BE2C (cell line): ENCODE results near the gene SUCLG2.

Experiments used
- DNase-seq: peaks from one replicate; pipeline ENCODE4 v3.0.0-alpha.2; 2020
- H3K27me3 ChIP-seq: fragments of 250-450 bp; sonication (Bioruptor Pico); 2 replicates; pipeline ENCODE4 v1.5.1; 2020; ENCODE audit warnings: mild to moderate bottlenecking
- H3K36me3 ChIP-seq: fragments of 250-450 bp; sonication (Bioruptor Pico); 2 replicates; pipeline ENCODE4 v1.5.1; 2020; ENCODE audit warnings: mild to moderate bottlenecking
- H3K4me1 ChIP-seq: fragments of 250-450 bp; sonication (Bioruptor Pico); 2 replicates; pipeline ENCODE4 v1.5.1; 2020
- H3K4me3 ChIP-seq: 2 replicates; pipeline ENCODE4 v1.5.1; 2011; ENCODE audit warnings: low read depth, low read length
- H3K9me3 ChIP-seq: fragments of 250-450 bp; sonication (Bioruptor Pico); 2 replicates; pipeline ENCODE4 v1.5.1; 2020
- TF ChIP-seq, protein P1 (sequence below): IDR thresholded peaks from 2 replicates; pipeline ENCODE4 v1.5.1; 2012; ENCODE audit warnings: mild to moderate bottlenecking, low read depth, low read length

The SUCLG2 gene

DNA sequence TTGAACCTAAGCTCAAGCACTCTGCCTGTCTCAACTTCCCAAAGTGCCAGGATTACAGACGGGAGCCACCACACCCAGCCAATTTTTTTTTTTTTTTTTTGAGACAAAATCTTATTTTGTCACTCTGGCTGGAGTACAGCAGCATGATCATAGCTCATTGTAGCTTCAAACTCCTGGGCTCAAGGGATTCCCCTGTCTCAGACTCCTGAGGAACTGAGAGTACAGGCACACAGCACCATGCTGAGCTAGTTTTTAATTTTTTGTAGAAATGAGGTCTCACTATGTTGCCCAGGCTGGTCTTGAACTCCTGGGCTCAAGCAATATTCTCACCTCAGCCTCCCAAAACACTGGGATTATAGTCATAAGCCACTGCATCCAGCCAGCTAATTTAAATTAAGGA, 36.8 kb upstream of the SUCLG2 start:
- no peaks in the 10 kb centered on the region for H3K27me3 ChIP-seq
- H3K9me3 ChIP-seq, result no peaks in the 10 kb centered on the region
- H3K4me1 ChIP-seq, result no peaks in the 10 kb centered on the region
- no peak overlapping the region for H3K4me3 ChIP-seq
- DNase-seq, result no peak
- TF ChIP-seq, protein P1, sequence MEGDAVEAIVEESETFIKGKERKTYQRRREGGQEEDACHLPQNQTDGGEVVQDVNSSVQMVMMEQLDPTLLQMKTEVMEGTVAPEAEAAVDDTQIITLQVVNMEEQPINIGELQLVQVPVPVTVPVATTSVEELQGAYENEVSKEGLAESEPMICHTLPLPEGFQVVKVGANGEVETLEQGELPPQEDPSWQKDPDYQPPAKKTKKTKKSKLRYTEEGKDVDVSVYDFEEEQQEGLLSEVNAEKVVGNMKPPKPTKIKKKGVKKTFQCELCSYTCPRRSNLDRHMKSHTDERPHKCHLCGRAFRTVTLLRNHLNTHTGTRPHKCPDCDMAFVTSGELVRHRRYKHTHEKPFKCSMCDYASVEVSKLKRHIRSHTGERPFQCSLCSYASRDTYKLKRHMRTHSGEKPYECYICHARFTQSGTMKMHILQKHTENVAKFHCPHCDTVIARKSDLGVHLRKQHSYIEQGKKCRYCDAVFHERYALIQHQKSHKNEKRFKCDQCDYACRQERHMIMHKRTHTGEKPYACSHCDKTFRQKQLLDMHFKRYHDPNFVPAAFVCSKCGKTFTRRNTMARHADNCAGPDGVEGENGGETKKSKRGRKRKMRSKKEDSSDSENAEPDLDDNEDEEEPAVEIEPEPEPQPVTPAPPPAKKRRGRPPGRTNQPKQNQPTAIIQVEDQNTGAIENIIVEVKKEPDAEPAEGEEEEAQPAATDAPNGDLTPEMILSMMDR, result no peak
- H3K36me3 ChIP-seq, result no peaks in the 10 kb centered on the region

DNA sequence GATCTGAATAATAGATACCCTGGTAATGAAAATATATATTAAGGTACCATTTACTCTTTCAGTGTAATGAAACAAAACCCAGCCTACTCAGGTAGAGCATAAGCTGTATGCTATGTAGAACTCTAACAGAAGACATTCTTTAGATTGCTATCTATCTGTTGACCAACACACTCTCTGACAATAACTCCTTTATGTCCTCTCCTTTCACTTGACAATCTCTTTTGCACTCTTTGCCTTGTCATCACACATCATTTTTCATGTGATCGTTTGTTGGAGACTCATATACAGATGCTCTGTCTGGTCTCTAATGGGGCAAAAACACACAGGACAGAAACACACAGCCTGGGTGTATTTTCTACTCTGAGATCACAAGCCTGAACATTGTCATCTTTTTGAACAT, 35.4 kb upstream of the SUCLG2 start:
- no peaks in the 10 kb centered on the region for H3K36me3 ChIP-seq
- no peak for DNase-seq

DNA sequence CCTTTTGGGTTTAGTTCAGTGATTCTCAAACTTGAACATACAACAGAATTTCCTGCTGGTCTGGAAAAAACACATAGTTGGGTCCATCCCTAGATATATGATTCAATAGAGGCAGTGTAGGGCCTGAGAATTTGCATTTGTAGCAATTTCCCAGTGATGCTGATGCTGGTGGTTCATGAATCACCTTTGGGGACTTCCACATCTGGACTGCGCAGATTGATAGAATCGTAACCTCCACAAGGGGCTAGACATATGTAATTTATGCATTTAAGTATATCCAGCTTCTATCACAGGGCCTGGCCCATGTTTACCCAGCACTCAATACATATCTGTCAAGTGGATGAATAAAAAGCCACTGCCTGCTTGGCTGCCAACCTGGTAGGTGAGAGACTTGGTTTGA, 33.8 kb upstream of the SUCLG2 start:
- DNase-seq, result no peak
- no peaks in the 10 kb centered on the region for H3K9me3 ChIP-seq
- H3K27me3 ChIP-seq, result no peaks in the 10 kb centered on the region
- H3K4me1 ChIP-seq, result no peaks in the 10 kb centered on the region
- TF ChIP-seq, protein P1, result no peak
- no peak overlapping the region for H3K4me3 ChIP-seq
- no peaks in the 10 kb centered on the region for H3K36me3 ChIP-seq

More for the DNA sequence above, 35.4 kb upstream of the SUCLG2 start:
- H3K9me3 ChIP-seq, result no peaks in the 10 kb centered on the region
- H3K4me3 ChIP-seq, result no peak overlapping the region
- H3K4me1 ChIP-seq, result no peaks in the 10 kb centered on the region
- TF ChIP-seq, protein P1, result no peak
- H3K27me3 ChIP-seq, result no peaks in the 10 kb centered on the region

DNA sequence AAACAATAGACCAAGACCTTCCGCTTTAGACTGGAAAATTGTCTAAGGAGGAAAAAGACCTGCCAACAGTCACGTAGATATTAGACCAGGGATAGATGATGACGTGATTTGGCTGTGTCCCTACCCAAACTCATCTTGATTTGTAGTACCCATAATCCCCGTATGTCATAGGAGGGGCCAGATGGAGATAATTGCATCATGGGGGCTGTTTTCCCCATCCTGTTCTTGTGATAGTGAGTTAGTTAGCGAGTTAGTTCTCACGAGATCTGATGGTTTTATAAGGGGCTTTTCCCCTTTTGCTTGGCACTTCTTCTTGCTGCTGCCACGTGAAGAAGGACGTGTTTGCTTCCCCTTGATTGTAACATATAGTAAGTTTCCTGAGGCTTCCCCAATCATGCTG, 31.7 kb upstream of the SUCLG2 start:
- Histone ChIP-seq H3K36me3 (no peaks in the 10 kb centered on the region), H3K27me3 (no peaks in the 10 kb centered on the region), H3K4me3 (no peak overlapping the region), H3K9me3 (no peaks in the 10 kb centered on the region), H3K4me1 (no peaks in the 10 kb centered on the region)
- TF ChIP-seq, protein P1, result no peak
- DNase-seq, result no peak

DNA sequence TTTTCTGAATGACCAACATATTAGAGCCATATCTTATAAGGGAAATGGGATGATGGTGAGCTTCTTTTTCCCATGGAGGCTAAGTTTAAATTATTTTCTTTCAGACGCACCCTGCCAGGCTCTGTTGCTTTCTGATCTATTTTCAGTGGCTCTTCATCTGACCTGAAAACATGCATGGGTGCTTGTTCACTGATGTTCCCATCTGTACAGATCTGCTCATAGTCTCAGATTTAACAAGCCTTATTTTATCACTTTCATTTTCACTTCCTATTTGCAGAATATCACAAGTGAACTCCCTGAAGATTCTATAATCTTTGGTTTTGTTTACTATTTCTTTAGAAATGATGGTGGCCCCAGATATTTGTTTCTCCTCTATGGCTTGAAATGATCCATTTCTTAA, 31.1 kb upstream of the SUCLG2 start:
- Histone ChIP-seq H3K4me3 (no peak overlapping the region), H3K4me1 (no peaks in the 10 kb centered on the region), H3K9me3 (no peaks in the 10 kb centered on the region), H3K36me3 (no peaks in the 10 kb centered on the region), H3K27me3 (no peaks in the 10 kb centered on the region)
- no peak for DNase-seq
- TF ChIP-seq, protein P1, result no peak

DNA sequence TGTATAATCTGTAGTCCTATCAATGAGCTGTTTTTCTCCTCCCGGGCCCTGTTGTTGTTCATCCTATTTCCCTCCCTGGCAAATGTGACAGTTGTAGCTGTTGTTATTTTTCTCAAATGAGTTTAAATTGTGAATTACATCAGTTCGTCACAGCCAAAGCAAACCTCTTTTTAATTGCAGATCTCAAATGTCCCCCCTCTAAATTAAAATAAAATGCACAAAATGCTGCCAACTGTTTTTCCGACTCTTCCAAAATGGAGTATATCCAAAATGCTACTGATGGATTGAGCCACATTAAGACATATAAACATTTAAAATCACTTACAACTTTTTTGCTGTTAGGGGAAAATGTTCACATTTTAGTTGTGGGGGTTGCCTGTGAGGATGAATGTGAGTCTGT, 29.8 kb upstream of the SUCLG2 start:
- TF ChIP-seq, protein P1, result no peak
- Histone ChIP-seq H3K27me3 (no peaks in the 10 kb centered on the region), H3K9me3 (no peaks in the 10 kb centered on the region), H3K4me3 (no peak overlapping the region), H3K36me3 (no peaks in the 10 kb centered on the region), H3K4me1 (no peaks in the 10 kb centered on the region)
- no peak for DNase-seq
